Skeletal muscle satellite cell (primary cell): ENCODE data around the gene CDC20. TPM values are rescaled to one million over a fixed set of nuclear protein-coding genes. Genes with fewer than 3 reads are reported as not detected.

Experiments used
- H3K27me3 ChIP-seq: 2 replicates; pipeline ENCODE4 v1.7.0; 2013; ENCODE audit warnings: low read length; ENCODE audit not compliant: control insufficient read depth, insufficient read depth
- H3K36me3 ChIP-seq: 2 replicates; pipeline ENCODE4 v1.7.0; 2013; ENCODE audit warnings: mild to moderate bottlenecking, control low read depth, low read length; ENCODE audit not compliant: insufficient read depth
- H3K4me1 ChIP-seq: 2 replicates; pipeline ENCODE4 v1.7.0; 2013; ENCODE audit warnings: low read length; ENCODE audit not compliant: control insufficient read depth, insufficient read depth
- H3K4me2 ChIP-seq: 2 replicates; pipeline ENCODE4 v1.7.0; 2013; ENCODE audit warnings: mild to moderate bottlenecking, low read length
- H3K4me3 ChIP-seq: 2 replicates; pipeline ENCODE4 v1.7.0; 2013; ENCODE audit warnings: low read length
- H3K9ac ChIP-seq: 2 replicates; pipeline ENCODE4 v1.7.0; 2013; ENCODE audit warnings: mild to moderate bottlenecking, low read depth, low read length, moderate library complexity
- H3K9me3 ChIP-seq: replicated peaks from 2 replicates; pipeline ENCODE4 v1.7.0; 2013; ENCODE audit warnings: mild to moderate bottlenecking, control low read depth, low read length
- total RNA-seq: library from RNA; depleted of rRNA; stranded (reverse); fragments of >200 nt; gene quantifications from 2 replicates; pipeline ENCODE4 v1.2.3, GENCODE V29; 2012; rRNA removed

Gene CDC20
- 61.3 and 82.3 TPM in 2 replicates for total RNA-seq

DNA sequence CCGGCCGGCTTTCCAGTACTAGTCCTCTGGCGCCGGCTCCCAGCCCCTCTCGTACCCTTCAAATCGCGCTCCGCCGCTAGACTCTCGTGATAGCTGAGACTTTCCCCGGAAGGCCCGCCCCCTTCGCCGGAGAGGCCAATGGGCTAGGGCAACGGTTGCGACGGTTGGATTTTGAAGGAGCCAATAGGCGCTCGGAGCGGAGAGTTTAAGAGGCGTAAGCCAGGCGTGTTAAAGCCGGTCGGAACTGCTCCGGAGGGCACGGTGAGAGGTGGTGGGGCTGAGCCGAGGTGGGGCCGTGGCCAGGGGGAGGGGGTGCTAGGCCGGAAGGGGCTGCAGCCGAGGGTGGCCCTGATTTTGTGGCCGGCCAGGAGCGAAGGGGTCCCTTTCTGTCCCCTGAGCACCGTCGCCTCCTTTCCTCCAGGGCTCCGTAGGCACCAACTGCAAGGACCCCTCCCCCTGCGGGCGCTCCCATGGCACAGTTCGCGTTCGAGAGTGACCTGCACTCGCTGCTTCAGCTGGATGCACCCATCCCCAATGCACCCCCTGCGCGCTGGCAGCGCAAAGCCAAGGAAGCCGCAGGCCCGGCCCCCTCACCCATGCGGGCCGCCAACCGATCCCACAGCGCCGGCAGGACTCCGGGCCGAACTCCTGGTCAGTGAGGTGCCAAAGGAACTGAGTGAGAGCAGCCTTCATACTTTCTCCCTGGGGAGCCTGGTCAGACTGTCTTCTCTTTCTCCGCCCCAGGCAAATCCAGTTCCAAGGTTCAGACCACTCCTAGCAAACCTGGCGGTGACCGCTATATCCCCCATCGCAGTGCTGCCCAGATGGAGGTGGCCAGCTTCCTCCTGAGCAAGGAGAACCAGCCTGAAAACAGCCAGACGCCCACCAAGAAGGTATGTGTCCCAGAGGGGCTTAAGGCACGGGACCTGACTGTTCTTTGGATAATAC lies at the start of gene CDC20:
Gene CDC20 (plus strand): TSS at position 236 of the 948 bp plus-strand sequence. CDS start 235 bp downstream, at position 471.
- Histone ChIP-seq H3K9ac (peak within 1 kb of the TSS; percentile 90), H3K36me3 (peaks cover 39% of the 10 kb centered on the region), H3K27me3 (no peaks in the 10 kb centered on the region), H3K4me3 (peak within 1 kb of the TSS; percentile 80), H3K9me3 (no peaks in the 10 kb centered on the region), H3K4me1 (peaks cover 35% of the 10 kb centered on the region), H3K4me2 (peak within 1 kb of the TSS; percentile 92)

DNA sequence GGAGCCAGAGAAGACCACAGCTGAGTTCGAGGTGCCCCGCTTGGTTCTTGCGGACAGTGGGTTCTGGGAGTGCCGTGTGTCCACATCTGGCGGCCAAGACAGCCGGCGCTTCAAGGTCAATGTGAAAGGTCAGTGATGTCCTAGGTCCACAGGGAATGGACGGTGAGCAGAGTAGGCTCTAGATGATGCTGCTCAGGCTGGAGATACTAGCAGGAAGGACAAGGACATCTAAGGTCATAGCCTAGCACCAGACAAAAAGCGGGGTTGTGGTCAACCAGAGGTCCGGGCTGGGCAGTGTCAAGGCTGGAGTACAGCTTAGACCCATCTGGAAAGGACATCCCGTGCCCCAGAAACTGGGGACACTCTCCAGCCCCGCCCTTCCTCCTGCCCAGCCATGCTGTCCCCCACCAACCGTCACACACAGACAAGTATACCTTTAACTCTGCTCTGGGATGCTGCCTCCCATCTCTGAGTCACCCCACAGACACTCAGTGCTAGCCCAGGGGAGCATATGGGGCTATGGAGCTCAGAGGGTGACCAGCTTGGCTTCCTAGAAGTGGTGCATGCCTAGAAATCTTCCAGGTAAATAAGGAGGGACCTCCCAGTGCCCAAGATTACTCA lies 49.3 kb upstream of the CDC20 start:
- Histone ChIP-seq H3K4me1 (no peaks in the 10 kb centered on the region), H3K36me3 (no peaks in the 10 kb centered on the region), H3K9me3 (no peaks in the 10 kb centered on the region), H3K4me2 (no peak overlapping the region), H3K27me3 (peaks cover 19% of the 10 kb centered on the region), H3K9ac (no peak overlapping the region), H3K4me3 (no peak overlapping the region)

DNA sequence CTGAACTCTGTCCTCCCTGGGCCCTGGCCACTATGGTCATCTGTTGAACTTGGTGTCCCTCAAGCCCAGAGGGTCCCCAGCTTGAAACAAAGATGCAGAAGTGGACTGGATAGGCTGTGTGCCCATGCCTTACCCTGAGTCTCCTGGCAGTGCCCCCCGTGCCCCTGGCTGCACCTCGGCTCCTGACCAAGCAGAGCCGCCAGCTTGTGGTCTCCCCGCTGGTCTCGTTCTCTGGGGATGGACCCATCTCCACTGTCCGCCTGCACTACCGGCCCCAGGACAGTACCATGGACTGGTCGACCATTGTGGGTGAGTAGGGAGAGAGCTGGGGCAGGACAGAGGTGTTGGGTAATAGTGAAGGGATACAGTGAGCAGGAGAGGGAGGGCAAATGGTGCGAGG lies 47.3 kb upstream of the CDC20 start:
- Histone ChIP-seq H3K4me3 (no peak overlapping the region), H3K4me2 (no peak overlapping the region), H3K4me1 (no peaks in the 10 kb centered on the region), H3K9me3 (no peaks in the 10 kb centered on the region), H3K9ac (no peak overlapping the region), H3K27me3 (peaks cover 11% of the 10 kb centered on the region), H3K36me3 (no peaks in the 10 kb centered on the region)

DNA sequence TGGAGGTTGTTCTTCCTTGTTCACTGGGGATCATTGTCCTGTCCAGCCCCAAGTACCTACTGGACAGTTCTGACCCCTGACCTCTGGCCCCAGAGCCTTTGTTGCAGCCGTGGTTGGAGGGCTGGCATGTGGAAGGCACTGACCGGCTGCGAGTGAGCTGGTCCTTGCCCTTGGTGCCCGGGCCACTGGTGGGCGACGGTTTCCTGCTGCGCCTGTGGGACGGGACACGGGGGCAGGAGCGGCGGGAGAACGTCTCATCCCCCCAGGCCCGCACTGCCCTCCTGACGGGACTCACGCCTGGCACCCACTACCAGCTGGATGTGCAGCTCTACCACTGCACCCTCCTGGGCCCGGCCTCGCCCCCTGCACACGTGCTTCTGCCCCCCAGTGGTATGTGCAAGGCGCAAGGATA lies 46.6 kb upstream of the CDC20 start:
- Histone ChIP-seq H3K9ac (no peak overlapping the region), H3K4me3 (no peak overlapping the region), H3K4me1 (no peaks in the 10 kb centered on the region), H3K27me3 (peaks cover 11% of the 10 kb centered on the region), H3K4me2 (no peak overlapping the region), H3K9me3 (no peaks in the 10 kb centered on the region), H3K36me3 (no peaks in the 10 kb centered on the region)

DNA sequence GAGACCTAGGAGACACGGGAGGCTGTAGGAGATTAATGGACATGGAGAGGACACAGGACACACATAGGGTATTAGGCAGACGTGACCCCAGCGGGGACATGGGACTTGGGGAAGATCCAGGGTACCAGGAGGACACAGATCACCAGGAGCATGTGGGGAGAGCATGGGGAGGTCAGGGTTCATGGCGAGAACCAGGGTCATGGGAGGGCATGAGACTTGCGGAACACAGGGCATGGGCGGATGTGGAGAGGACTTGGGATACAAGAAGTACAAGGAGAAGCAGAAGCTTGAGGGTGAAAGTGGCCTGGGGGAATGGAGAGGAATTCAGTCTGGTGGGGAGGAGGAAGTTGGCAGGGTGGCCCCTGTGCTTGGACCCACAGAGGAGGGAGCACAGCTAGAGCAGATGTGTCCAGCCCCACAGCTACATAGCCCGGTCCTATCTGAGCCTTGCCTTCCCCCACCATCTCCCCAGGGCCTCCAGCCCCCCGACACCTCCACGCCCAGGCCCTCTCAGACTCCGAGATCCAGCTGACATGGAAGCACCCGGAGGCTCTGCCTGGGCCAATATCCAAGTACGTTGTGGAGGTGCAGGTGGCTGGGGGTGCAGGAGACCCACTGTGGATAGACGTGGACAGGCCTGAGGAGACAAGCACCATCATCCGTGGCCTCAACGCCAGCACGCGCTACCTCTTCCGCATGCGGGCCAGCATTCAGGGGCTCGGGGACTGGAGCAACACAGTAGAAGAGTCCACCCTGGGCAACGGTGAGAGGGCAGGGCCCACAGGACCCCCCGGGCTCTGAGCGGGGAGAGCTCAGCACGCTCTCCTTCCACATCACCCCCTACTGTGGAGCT lies 45.9 kb upstream of the CDC20 start:
- H3K9me3 ChIP-seq = no peaks in the 10 kb centered on the region
- no peak overlapping the region for H3K4me2 ChIP-seq
- H3K27me3 ChIP-seq = peaks cover 5% of the 10 kb centered on the region
- H3K4me1 ChIP-seq = no peaks in the 10 kb centered on the region
- H3K4me3 ChIP-seq = no peak overlapping the region
- H3K9ac ChIP-seq = no peak overlapping the region
- no peaks in the 10 kb centered on the region for H3K36me3 ChIP-seq

DNA sequence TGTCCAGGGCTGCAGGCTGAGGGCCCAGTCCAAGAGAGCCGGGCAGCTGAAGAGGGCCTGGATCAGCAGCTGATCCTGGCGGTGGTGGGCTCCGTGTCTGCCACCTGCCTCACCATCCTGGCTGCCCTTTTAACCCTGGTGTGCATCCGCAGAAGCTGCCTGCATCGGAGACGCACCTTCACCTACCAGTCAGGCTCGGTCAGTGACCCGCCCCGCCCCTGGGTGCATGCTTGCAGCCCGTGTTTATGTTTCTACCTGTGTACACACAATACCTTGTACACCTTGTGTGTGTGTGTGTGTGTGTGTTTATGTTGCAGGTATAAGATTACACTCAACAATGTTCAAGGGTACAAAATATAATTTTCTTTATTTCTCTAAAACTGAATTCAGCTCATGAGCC lies 45.0 kb upstream of the CDC20 start:
- Histone ChIP-seq H3K9me3 (no peaks in the 10 kb centered on the region), H3K27me3 (peaks cover 3% of the 10 kb centered on the region), H3K9ac (no peak overlapping the region), H3K4me2 (no peak overlapping the region), H3K4me3 (no peak overlapping the region), H3K4me1 (no peaks in the 10 kb centered on the region), H3K36me3 (no peaks in the 10 kb centered on the region)

DNA sequence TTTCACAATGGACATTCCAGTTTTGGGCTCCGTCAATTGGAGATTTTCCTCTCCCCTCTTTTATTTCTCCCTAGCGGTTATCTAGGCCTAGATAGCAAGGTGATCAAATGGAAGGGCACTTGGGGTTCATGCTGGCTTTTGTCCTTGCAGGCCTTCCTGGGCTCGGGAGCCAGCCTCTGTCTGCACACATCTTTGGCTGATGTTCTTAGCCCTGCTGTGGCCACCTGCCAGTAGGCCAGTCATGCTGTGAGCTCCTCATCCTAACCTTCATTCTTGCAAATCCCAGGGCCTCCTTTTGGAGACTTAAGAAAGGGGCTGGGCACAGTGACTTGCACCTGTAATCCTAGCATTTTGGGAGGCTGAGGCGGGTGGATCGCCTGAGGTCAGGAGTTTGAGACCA lies 44.5 kb upstream of the CDC20 start:
- no peaks in the 10 kb centered on the region for H3K4me1 ChIP-seq
- H3K9ac ChIP-seq = no peak overlapping the region
- no peaks in the 10 kb centered on the region for H3K9me3 ChIP-seq
- H3K27me3 ChIP-seq = peaks cover 3% of the 10 kb centered on the region
- H3K36me3 ChIP-seq = no peaks in the 10 kb centered on the region
- no peak overlapping the region for H3K4me2 ChIP-seq
- H3K4me3 ChIP-seq = no peak overlapping the region

DNA sequence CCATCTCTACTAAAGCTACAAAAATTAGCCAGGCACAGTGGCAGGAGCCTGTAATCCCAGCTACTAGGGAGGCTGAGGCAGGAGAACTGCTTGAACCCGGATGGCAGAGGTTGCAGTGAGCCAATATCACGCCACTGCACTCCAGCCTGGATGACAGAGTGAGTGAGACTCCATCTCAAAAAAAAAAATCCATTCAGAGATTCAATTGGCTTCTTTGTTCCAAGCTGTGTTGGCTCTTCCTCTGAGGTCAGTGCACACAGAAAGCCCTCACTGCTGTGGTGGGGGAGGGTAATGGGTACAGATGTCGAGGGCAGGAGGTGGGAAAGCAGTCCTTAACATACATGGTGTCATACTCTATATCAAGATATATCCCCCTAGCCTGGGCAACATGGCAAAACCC lies 43.3 kb upstream of the CDC20 start:
- H3K4me2 ChIP-seq = no peak overlapping the region
- H3K36me3 ChIP-seq = no peaks in the 10 kb centered on the region

DNA sequence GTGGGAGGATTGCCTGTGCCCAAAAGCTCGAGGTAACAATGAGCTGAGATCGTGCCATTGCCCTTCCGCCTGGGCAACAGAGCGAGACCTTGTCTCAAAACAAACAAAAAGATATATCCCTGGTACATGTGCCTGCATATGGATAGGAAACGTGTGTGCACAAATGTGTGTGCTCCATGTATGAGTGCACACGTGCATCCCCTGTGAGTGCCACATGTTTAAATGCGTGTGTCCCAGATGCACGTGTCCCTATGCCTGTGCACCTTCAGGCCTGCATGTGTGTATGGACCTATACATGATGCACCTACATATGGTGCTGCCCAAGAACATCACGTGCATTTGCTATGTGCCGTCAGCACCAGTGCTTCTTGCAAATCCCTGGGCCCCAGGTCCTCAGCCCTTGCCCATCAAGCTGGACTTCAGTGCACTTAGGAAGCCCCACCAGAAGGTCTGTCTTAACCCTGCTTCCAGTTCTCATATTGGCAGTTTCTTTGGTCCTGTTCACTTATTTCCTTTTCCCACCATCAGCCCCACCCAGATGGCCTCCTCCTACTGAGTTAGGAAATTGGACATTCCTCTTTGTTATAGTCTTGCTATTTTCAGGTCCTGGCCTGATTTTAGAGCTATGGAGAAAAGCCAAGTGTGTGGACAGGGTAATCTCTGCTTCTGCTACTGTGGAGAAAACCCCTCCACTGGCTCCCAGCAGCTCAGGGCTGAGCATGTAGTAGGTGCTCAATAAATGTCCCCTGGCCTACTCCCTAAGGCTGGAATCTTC lies 42.6 kb upstream of the CDC20 start:
- no peak overlapping the region for H3K9ac ChIP-seq
- H3K4me2 ChIP-seq = no peak overlapping the region
- H3K4me3 ChIP-seq = no peak overlapping the region
- peaks cover 3% of the 10 kb centered on the region for H3K27me3 ChIP-seq
- no peaks in the 10 kb centered on the region for H3K4me1 ChIP-seq
- no peaks in the 10 kb centered on the region for H3K9me3 ChIP-seq
- H3K36me3 ChIP-seq = no peaks in the 10 kb centered on the region

More for the DNA sequence above, 43.3 kb upstream of the CDC20 start:
- no peaks in the 10 kb centered on the region for H3K4me1 ChIP-seq
- H3K9ac ChIP-seq = no peak overlapping the region
- H3K4me3 ChIP-seq = no peak overlapping the region
- H3K27me3 ChIP-seq = peaks cover 3% of the 10 kb centered on the region
- no peaks in the 10 kb centered on the region for H3K9me3 ChIP-seq

DNA sequence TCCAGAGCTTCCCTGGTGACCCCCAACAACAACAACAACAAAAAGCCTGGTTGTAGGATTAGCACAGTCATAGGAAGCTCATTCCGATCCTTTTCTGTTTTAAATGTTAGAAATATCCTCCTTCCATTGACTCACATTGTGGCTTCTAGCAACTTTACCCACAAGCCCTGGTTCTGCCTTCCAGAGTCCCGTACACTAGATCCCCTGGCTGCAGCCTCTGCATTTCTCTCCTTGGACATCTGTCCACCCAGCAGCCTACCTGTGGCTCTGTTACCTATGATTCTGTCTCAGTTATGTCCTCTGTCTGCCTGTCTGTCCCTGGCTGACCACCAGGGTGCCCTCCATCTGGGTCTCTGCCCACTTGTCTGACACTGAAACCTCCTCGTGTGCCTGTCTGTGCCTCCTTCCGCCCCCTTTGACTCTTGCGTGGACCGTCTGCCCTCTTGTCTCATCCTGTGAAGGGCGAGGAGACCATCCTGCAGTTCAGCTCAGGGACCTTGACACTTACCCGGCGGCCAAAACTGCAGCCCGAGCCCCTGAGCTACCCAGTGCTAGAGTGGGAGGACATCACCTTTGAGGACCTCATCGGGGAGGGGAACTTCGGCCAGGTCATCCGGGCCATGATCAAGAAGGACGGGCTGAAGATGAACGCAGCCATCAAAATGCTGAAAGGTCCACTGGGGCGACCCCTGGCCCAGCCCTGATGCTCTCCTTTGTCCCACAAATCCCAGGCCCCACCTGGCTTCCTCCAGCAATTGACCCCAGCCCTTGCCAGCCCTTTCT lies 41.9 kb upstream of the CDC20 start:
- Histone ChIP-seq H3K36me3 (no peaks in the 10 kb centered on the region), H3K27me3 (no peaks in the 10 kb centered on the region), H3K4me3 (no peak overlapping the region), H3K4me1 (no peaks in the 10 kb centered on the region), H3K9me3 (no peaks in the 10 kb centered on the region), H3K9ac (no peak overlapping the region), H3K4me2 (no peak overlapping the region)
